GM23338 (cell line): Measurements from ENCODE around the gene MAMDC2. TPM values are rescaled to one million over a fixed set of nuclear protein-coding genes. Genes with fewer than 3 reads are reported as not detected.

Source experiments
- ATAC-seq: fragments of 200-7000 bp; cut with Tn5 transposase; 3 replicates; pipeline ENCODE4 v1.9.1; 2020
- DNase-seq: peaks from one replicate; pipeline ENCODE4 v3.0.0-alpha.2; 2015; ENCODE audit warnings: low spot score
- H2AFZ ChIP-seq: fragments of 200-600 bp; sonication (generic); 2 replicates; pipeline ENCODE4 v1.8.0; 2016; ENCODE audit warnings: antibody characterized with exemption, mild to moderate bottlenecking, moderate library complexity
- H3F3A ChIP-seq: fragments of 200-600 bp; sonication (generic); replicated peaks from 2 replicates; pipeline ENCODE4 v1.8.0; 2017; ENCODE audit warnings: antibody characterized with exemption, mixed run types, low read depth
- H3K27ac ChIP-seq: fragments of 200-600 bp; sonication (generic); 2 replicates; pipeline ENCODE4 v1.6.1; 2016; ENCODE audit warnings: low read depth
- H3K27me3 ChIP-seq: fragments of 200-600 bp; sonication (generic); 2 replicates; pipeline ENCODE4 v1.8.0; 2016; ENCODE audit warnings: mild to moderate bottlenecking, mixed run types, moderate library complexity; ENCODE audit not compliant: insufficient read depth
- H3K36me3 ChIP-seq: fragments of 200-600 bp; sonication (generic); 2 replicates; pipeline ENCODE4 v1.8.0; 2016; ENCODE audit warnings: mild to moderate bottlenecking; ENCODE audit not compliant: insufficient read depth
- H3K4me1 ChIP-seq: fragments of 200-600 bp; sonication (generic); 2 replicates; pipeline ENCODE4 v1.8.0; 2016; ENCODE audit warnings: mild to moderate bottlenecking, moderate library complexity; ENCODE audit not compliant: insufficient read depth
- H3K4me2 ChIP-seq: fragments of 200-600 bp; sonication (generic); 2 replicates; pipeline ENCODE4 v1.7.1; 2017; ENCODE audit warnings: mixed run types
- H3K4me3 ChIP-seq: fragments of 200-600 bp; sonication (generic); 2 replicates; pipeline ENCODE4 v1.6.1; 2016; ENCODE audit warnings: mixed run types
- H3K79me2 ChIP-seq: fragments of 200-600 bp; sonication (generic); replicated peaks from 2 replicates; pipeline ENCODE4 v1.8.0; 2017; ENCODE audit warnings: mild to moderate bottlenecking; ENCODE audit not compliant: insufficient read depth
- H3K9me2 ChIP-seq: fragments of 200-600 bp; sonication (generic); 2 replicates; pipeline ENCODE4 v1.8.0; 2017; ENCODE audit not compliant: insufficient read depth
- H4K20me1 ChIP-seq: fragments of 200-600 bp; sonication (generic); replicated peaks from 2 replicates; pipeline ENCODE4 v1.8.0; 2017; ENCODE audit warnings: mild to moderate bottlenecking; ENCODE audit not compliant: insufficient read depth
- H3K27ac Mint-ChIP-seq: 2 replicates; pipeline ENCODE4 v1.8.0; 2020; ENCODE audit warnings: inconsistent platforms, mild to moderate bottlenecking, moderate library complexity, mixed read lengths
- H3K27me3 Mint-ChIP-seq: 3 replicates; pipeline ENCODE4 v1.8.0; 2022; ENCODE audit warnings: low read depth, mild to moderate bottlenecking, moderate library complexity, mixed read lengths, inconsistent platforms; ENCODE audit not compliant: insufficient read depth, poor library complexity
- H3K36me3 Mint-ChIP-seq: 3 replicates; pipeline ENCODE4 v1.8.0; 2021; ENCODE audit warnings: low read depth, mild to moderate bottlenecking, inconsistent platforms, moderate library complexity, mixed read lengths
- H3K4me1 Mint-ChIP-seq: 3 replicates; pipeline ENCODE4 v1.8.0; 2020; ENCODE audit warnings: mild to moderate bottlenecking, inconsistent platforms, mixed read lengths
- H3K4me3 Mint-ChIP-seq: 3 replicates; pipeline ENCODE4 v1.8.0; 2021; ENCODE audit warnings: moderate library complexity, mild to moderate bottlenecking, inconsistent platforms, mixed read lengths
- H3K9me3 Mint-ChIP-seq: 3 replicates; pipeline ENCODE4 v1.8.0; 2020; ENCODE audit warnings: moderate library complexity, mild to moderate bottlenecking, inconsistent platforms, mixed read lengths
- CREB1 ChIP-seq: fragments of 250-450 bp; sonication (Bioruptor Pico); IDR thresholded peaks from 2 replicates; pipeline ENCODE4 v1.5.0; 2020; ENCODE audit warnings: low read depth, mild to moderate bottlenecking, moderate library complexity
- CTCF ChIP-seq, 2 experiments: fragments of 200-600 bp in 1 of 2; sonication (generic) in 1 of 2; conservative IDR thresholded peaks; 2 replicates each; pipeline versions ENCODE4 v1.5.1 to v1.6.1; 2016 to 2017; ENCODE audit warnings: antibody characterized with exemption in 2 of 2, low read depth in 2 of 2, mild to moderate bottlenecking in 2 of 2, moderate library complexity in 1 of 2
- EZH2 ChIP-seq: fragments of 200-600 bp; sonication (generic); IDR thresholded peaks from one replicate; pipeline ENCODE4 v1.8.0; 2017; ENCODE audit warnings: antibody characterized with exemption, mild to moderate bottlenecking, low read depth; ENCODE audit not compliant: unreplicated experiment
- EZH2phosphoT487 ChIP-seq: fragments of 200-600 bp; sonication (generic); IDR thresholded peaks from one replicate; pipeline ENCODE4 v1.8.1; 2018; ENCODE audit warnings: antibody characterized with exemption; ENCODE audit not compliant: unreplicated experiment
- JUNB ChIP-seq: IDR thresholded peaks from one replicate; pipeline ENCODE4 v1.6.1; 2016; ENCODE audit warnings: antibody characterized with exemption; ENCODE audit not compliant: unreplicated experiment
- NANOG ChIP-seq: IDR thresholded peaks from 2 replicates; pipeline ENCODE4 v1.6.1; 2016; ENCODE audit warnings: antibody characterized with exemption, borderline replicate concordance
- POLR2AphosphoS5 ChIP-seq: IDR thresholded peaks from 2 replicates; pipeline ENCODE4 v1.6.1; 2016; ENCODE audit warnings: antibody characterized with exemption, low read depth
- STAT1 ChIP-seq: IDR thresholded peaks from one replicate; pipeline ENCODE4 v1.6.1; 2016; ENCODE audit warnings: antibody characterized with exemption; ENCODE audit not compliant: unreplicated experiment
- ZNF114 ChIP-seq: fragments of 250-450 bp; sonication (Bioruptor Pico); IDR thresholded peaks from 2 replicates; pipeline ENCODE4 v1.5.0; 2020; ENCODE audit warnings: mild to moderate bottlenecking, moderate library complexity
- ZNF331 ChIP-seq: fragments of 250-450 bp; sonication (Bioruptor Pico); IDR thresholded peaks from 2 replicates; pipeline ENCODE4 v1.5.0; 2020; ENCODE audit warnings: low read depth, mild to moderate bottlenecking, moderate library complexity
- ZNF462 ChIP-seq: fragments of 250-450 bp; sonication (Bioruptor Pico); IDR thresholded peaks from 2 replicates; pipeline ENCODE4 v1.5.0; 2020; ENCODE audit warnings: mild to moderate bottlenecking, moderate library complexity
- polyA plus RNA-seq: library from polyadenylated mRNA; unstranded; fragments of >200 nt; fragmentation: Nextera tagmentation; extraction: Ambion mirVana; gene quantifications from 2 replicates; pipeline ENCODE4 v1.2.1, GENCODE V29; 2016
- total RNA-seq: library from RNA; depleted of rRNA; stranded (reverse); fragments of >200 nt; shearing (Covaris generic); gene quantifications from 2 replicates; pipeline ENCODE4 v1.2.3, GENCODE V29; 2014
- TF ChIP-seq, protein P1 (sequence below): IDR thresholded peaks from one replicate; pipeline ENCODE4 v1.6.1; 2018; ENCODE audit warnings: antibody characterized with exemption; ENCODE audit not compliant: unreplicated experiment
- TF ChIP-seq, protein P2 (sequence below): IDR thresholded peaks from 2 replicates; pipeline ENCODE4 v1.6.1; 2016; ENCODE audit warnings: antibody characterized with exemption

The MAMDC2 gene
- total and polyA plus RNA-seq, 2 experiments from 2014 or later: 7.7 to 19.6 TPM

DNA sequence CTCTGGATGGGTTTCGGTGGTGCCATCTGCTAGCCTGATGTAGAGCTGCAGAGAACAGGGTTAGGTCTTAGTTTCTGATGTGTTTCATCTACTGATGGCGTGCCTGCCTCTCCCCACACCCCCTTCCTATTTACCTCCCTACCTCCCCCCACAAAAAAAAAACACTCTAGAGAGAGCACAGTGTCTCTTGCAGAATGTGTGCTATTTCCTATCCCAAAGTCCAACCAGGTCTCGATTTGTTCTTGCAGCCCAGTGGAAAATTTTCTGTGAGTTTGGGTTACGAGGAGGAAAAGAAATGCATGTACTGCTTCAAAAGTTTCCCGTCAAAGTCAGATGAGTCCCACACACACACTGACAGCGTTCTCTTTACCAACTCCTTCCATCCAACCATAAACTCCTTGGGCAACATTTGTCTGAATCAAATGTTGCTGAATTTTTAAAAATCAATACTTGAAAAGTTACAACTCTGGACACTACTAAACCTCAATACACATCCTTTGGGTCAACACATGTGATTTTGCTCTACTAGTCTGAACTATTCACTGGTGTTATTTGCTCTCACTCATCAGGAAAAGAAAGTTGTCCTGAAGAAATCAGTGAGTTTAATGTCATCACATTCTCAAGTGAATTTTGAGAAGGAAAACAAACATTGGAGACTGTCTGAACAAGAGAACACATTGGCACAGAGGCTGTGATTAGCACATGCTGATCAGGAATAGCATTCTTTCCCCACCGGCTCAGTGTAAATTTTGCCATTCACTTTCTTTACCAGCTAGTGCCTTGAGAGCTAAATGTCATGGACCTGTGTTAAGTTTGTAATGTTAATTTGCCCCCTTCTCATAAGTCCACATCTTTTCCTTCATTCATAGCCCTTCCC is 84.1 kb downstream of the MAMDC2 start:
- Histone ChIP-seq H3K4me3 (no peak overlapping the region), H4K20me1 (no peaks in the 10 kb centered on the region), H3K4me2 (no peak overlapping the region), H2AFZ (no peak overlapping the region), H3K27ac (0 out of 2 replicates have a peak overlapping the region, but pooled peaks have one; percentile 32), H3K36me3 (no peaks in the 10 kb centered on the region), H3K27me3 (no peaks in the 10 kb centered on the region), H3K4me1 (no peaks in the 10 kb centered on the region), H3K79me2 (no peaks in the 10 kb centered on the region), H3F3A (no peaks in the 10 kb centered on the region), H3K9me2 (no peaks in the 10 kb centered on the region)
- TF ChIP-seq ZNF462 (no peak), ZNF331 (no peak), EZH2phosphoT487 (no peak), CTCF (conservative IDR thresholded peaks at IDR 0.05; ENCODE audit: low read depth in 2 of 2) (no peak), EZH2 (no peak), ZNF114 (CRISPR knock-in tag) (no peak), POLR2AphosphoS5 (no peak), JUNB (no peak), CREB1 (CRISPR knock-in tag) (no peak), STAT1 (no peak), NANOG (no peak)
- TF ChIP-seq, protein P1, sequence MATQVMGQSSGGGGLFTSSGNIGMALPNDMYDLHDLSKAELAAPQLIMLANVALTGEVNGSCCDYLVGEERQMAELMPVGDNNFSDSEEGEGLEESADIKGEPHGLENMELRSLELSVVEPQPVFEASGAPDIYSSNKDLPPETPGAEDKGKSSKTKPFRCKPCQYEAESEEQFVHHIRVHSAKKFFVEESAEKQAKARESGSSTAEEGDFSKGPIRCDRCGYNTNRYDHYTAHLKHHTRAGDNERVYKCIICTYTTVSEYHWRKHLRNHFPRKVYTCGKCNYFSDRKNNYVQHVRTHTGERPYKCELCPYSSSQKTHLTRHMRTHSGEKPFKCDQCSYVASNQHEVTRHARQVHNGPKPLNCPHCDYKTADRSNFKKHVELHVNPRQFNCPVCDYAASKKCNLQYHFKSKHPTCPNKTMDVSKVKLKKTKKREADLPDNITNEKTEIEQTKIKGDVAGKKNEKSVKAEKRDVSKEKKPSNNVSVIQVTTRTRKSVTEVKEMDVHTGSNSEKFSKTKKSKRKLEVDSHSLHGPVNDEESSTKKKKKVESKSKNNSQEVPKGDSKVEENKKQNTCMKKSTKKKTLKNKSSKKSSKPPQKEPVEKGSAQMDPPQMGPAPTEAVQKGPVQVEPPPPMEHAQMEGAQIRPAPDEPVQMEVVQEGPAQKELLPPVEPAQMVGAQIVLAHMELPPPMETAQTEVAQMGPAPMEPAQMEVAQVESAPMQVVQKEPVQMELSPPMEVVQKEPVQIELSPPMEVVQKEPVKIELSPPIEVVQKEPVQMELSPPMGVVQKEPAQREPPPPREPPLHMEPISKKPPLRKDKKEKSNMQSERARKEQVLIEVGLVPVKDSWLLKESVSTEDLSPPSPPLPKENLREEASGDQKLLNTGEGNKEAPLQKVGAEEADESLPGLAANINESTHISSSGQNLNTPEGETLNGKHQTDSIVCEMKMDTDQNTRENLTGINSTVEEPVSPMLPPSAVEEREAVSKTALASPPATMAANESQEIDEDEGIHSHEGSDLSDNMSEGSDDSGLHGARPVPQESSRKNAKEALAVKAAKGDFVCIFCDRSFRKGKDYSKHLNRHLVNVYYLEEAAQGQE: no peak
- TF ChIP-seq, protein P2, sequence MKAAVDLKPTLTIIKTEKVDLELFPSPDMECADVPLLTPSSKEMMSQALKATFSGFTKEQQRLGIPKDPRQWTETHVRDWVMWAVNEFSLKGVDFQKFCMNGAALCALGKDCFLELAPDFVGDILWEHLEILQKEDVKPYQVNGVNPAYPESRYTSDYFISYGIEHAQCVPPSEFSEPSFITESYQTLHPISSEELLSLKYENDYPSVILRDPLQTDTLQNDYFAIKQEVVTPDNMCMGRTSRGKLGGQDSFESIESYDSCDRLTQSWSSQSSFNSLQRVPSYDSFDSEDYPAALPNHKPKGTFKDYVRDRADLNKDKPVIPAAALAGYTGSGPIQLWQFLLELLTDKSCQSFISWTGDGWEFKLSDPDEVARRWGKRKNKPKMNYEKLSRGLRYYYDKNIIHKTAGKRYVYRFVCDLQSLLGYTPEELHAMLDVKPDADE: no peak
- Mint-ChIP-seq H3K27ac (no peak overlapping the region), H3K36me3 (no peaks in the 10 kb centered on the region; the same call in 2 of the 3 replicates), H3K4me1 (no peaks in the 10 kb centered on the region), H3K27me3 (no peaks in the 10 kb centered on the region), H3K9me3 (no peaks in the 10 kb centered on the region), H3K4me3 (no peak overlapping the region)
- ATAC-seq (no peak), DNase-seq (no peak)
